Neural progenitor cell (in vitro differentiated cells): ENCODE data around the gene MS4A7.

Experiments used
- CTCF ChIP-seq: fragments of 200-600 bp; sonication (generic); IDR thresholded peaks from 2 replicates; pipeline ENCODE4 v1.5.1; 2017; ENCODE audit warnings: antibody characterized with exemption, mild to moderate bottlenecking
- EZH2 ChIP-seq: fragments of 200-600 bp; sonication (generic); IDR thresholded peaks from 2 replicates; pipeline ENCODE4 v1.6.1; 2017; ENCODE audit warnings: antibody characterized with exemption, mild to moderate bottlenecking, moderate library complexity

GRCh38 chr11:60393016-60393415, 14.7 kb downstream of the MS4A7 start:
- TF ChIP-seq CTCF (no peak), EZH2 (no peak)
